ENCODE measurements around the gene TMED3.

TMED3 gene

DNA sequence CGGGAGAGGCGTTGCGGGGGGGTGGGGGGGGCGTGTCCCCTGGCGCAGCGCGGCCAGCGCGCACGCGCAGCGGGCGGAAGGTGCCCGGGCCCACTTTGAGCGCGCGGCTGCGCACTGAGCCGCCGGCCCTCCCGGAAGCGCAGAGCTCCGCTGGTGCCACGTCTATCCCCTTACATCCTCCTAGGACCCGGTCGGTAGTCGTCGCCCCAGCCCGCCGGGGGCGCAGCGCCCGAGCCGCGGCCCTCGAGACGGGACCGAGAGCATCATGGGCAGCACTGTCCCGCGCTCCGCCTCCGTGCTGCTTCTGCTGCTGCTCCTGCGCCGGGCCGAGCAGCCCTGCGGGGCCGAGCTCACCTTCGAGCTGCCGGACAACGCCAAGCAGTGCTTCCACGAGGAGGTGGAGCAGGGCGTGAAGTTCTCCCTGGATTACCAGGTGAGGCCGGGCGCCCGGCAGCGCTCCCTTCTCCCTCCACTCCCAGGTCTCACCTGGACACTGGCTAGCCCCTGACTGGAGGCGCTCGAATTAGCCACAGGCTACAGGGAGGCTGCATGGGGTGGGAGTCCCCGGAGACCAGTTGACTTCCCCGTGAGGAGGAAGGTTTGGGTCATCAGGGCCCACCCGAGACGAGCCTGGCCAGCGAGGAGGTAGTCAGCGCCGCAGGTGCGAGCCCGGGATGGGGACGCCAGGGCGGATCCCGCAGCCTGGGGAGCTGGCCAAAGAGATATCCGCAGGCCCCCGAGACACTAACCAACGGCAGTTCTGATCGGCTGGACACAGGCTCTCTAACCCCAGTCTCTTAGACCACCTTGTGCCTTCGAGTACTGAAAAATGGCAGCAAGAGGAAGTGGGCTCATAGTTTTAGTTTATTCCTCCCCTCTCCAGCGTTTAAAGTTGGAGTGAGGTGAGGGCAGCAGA is at the start of gene TMED3:
TMED3 (plus strand) TSS at position 128 of the 916 bp plus-strand sequence; CDS start at position 266, 138 bp downstream.
- peak; percentile 3 for DNase-seq

GRCh38 chr15:79261836-79262235 is 49.1 kb upstream of the TMED3 start:
- DNase-seq: no peak

DNA sequence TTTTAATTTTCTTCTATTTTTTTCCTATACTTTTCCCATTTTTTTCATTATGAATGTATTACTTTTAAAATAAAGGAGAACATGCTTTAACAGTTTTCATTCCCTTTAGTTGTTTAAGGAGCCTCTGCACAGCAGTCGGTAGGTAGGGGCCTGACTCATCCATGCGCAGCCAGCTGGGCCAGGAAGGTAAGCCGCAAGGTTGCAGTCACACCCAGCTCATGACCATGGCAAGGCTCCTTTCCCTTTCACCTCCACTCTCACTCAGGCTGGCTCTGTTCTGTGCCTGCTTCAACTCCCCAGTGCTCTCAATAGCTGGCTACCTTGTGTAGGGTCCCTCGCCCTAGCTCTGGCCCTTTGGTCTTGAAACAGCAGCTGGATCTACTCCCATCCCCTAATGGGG is 45.7 kb upstream of the TMED3 start:
- no peak for DNase-seq

- no peak for DNase-seq
These were observed 44.8 kb upstream of the TMED3 start for GRCh38 chr15:79265987-79266579.

DNA sequence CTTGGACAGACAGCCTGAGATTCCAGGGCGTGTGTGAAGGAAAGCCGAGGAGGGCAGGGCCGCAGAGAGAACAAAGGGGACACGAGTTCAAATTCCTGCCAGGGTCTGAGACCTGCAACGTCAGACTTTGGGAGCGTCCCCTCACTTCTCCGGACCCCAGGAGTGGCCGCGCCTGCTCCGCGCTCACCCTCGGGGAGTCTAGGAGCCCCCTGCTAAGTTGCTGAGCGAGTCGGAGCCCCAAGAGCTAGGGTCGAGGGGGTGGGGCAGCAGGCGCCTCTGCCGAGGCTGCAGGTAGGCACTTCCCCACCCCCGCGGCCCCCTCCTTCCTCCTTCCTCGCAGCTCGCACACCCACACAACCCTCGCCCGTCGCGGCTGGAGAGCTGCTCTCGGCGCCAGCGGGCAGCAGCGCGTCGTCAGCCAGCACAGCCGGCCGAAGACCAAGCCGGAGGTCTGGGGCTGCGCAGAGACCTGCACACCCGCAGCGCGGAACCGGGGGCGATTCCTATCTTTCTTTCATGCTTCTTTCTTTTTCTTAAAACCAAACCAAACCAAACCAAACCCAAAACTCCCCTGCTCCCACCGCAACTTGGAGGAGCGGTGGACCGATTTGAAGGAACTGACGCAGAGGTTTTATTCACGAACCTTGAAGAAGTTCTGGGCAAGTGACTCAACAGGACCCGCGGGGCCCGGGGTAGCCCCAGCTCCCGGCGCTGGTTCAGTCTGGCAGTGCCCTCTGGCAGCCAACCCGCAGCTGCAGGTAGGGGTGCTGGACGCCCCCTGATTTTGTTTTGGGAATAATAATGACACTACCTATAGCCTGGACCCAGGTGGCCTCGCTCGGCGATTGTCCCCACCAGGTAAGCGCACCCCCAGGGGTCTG is 28.3 kb upstream of the TMED3 start, which contains the start of gene ANKRD34C:
ANKRD34C (plus strand) TSS at position 352 of the 881 bp plus-strand sequence. CDS start 10,563 bp downstream, outside the sequence.
- no peak for DNase-seq

- no peak for DNase-seq
These were observed 27.5 kb upstream of the TMED3 start for GRCh38 chr15:79283252-79284048.

- no peak for DNase-seq
These were observed 20.2 kb upstream of the TMED3 start for GRCh38 chr15:79290642-79291275.

DNA sequence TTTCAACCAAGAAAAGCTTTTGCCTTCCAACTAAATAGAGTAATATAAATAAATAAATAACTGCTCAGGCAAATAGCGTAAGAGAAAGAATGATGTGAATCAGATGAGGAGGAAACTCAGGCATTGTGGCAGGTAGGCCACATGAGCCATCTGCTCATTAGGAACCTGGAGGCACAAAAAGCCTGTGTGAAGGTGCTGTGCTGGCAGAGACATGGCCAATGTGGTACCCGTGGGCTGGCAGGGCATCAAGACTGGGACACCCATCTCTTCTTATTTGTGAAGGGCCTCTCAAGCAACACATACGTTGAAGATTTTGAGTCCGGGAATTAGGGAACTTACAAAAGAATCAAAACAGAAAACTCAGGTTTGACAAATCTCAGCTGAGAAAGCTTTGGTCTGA is 18.9 kb upstream of the TMED3 start:
- DNase-seq: no peak

GRCh38 chr15:79294075-79294474 is 16.8 kb upstream of the TMED3 start:
- no peak for DNase-seq

- DNase-seq: no peak
These were observed 14.3 kb upstream of the TMED3 start for GRCh38 chr15:79296583-79296982.

- DNase-seq: no peak
These were observed 11.6 kb upstream of the TMED3 start for GRCh38 chr15:79299126-79299840.

- no peak for DNase-seq
These were observed 11.1 kb upstream of the TMED3 start for GRCh38 chr15:79299841-79300235.

DNA sequence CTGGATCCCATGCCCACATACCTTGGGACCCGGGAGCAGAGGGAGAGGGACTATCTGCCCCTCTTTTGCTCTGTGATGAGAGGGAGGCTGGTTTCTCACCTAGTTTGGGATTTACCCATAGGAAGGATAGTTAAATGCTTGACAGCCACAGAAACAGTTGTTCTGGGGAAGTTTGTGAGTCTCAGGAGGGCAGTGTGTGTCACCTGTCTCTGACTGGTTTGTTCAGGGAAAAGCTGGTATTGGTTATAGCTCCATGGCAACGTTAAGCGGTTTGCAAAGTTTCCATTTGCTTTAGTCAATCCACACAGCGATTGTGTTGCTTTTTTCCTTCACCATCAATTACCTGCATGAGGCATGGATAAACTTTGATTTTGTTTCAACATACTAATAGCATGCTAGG is 3.7 kb upstream of the TMED3 start:
- no peak for DNase-seq

DNA sequence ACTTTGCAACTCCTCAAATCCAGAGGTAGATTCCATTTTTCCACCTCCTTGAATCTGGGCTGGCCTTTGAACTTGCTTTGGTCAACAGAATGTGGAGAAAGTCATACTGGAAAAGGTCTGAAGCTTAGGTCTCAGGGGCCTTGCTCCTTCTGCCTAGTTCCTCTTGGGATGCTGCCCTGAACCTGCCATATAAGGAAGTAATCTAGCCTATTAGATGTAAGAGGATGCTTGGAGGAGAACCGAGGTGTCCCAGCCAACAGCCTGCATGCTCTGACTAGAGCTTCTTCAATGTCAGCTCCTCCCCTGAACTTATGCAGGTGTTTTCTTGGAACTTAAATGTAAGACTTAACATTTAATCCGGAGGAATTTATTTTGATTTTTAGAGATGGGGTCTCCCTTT is 2.0 kb upstream of the TMED3 start:
- no peak for DNase-seq

GRCh38 chr15:79310612-79310984 is 314 bp upstream of the TMED3 start:
- no peak for DNase-seq

- no peak for DNase-seq
These were observed 1.1 kb downstream of the TMED3 start for GRCh38 chr15:79311901-79312553.

DNA sequence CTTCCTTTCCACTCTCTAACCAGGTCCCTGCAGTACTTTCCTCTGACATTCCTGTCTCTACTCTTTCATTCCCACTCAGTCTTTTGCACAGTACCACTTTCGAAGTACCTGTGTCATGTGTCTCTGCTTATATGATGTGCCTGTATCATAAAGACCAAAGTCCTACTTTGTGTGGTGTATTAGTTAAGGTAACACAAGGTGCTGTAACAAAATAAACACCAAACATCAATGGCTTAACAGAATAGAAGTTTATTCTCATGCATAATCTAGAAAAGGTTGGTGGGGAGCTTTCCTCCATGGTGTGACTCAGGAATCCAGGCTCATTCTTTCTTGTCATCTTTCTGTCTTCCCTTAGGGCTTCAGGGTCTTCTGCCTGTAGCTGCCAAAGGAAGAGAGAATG is 3.3 kb downstream of the TMED3 start:
- DNase-seq: no peak

GRCh38 chr15:79314811-79315210 is 3.9 kb downstream of the TMED3 start:
- DNase-seq: no peak

DNA sequence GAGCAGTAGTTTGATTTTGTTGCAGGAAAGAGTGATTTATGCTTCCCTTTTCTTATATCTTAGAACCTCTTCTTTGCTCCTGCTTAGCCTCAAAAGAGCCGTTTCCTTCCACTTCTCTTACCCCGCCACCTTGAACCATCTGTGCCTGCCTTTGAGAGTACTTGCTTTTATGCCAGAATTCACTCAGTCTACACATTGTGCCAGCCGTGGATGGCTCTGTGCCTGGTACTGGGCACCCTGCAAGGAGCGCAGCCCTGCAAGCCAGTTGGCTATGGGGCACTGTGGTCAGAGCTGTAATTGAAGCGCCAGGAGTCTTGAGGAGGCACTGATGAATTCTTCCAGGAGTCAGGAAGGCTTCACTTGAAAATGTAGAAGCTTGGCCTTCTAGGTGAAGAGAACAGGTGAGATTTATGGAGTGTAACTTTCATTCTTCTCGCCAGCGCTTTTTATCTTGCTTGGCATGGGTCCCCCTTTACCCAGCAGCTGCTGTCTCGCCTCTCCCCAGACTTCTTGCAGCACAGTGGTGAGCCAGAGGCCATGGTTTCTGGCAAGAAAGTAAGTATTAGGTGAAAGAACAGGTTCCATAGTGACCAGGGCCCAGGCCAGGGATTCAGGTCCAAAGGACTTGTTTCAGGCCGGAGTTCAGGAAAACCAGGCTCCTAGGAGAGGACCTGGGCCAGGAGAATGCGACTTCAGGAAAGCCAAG is 4.9 kb downstream of the TMED3 start:
- DNase-seq: no peak

DNA sequence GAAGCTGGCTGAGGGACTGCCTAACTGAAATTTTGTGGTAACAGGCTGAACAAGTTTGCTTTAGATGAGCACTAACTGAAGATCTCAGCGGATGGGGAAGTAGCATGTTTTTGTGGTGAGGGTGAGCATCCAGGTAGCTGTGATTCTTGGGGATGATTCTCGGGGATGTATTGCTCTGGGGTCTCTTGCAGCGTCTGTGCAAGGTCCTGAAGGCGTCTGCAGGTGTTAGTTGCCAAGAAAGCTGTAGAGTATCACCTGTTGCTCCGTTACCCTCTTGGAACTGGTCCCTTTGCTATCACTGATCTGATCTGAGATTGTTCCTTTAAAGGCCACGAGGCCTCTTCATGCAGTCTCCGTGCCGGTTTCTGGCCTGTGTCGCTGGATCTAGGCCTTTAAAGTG is 6.0 kb downstream of the TMED3 start:
- no peak for DNase-seq
